Naive thymus-derived CD8-positive, alpha-beta T cell (primary cell): ENCODE measurements around the gene PLXNA4. TPM values are rescaled to one million over a fixed set of nuclear protein-coding genes. Genes with fewer than 3 reads are reported as not detected.

Experiments
- ATAC-seq, 2 donors: fragments of 150-1000 bp; cut with Tn5 transposase in 1 of 2; sonication (Bioruptor Pico), chemical (Tn5 transposase) in 1 of 2; 1 replicate in 1 of 2; 2 replicates in 1 of 2; pipeline ENCODE4 v1.10.0; 2021; ENCODE audit warnings: mild to moderate bottlenecking in 2 of 2, moderate library complexity in 2 of 2
- POLR2A ChIA-PET: fragments of 350-600 bp; sonication (Branson Sonifier 250); formaldehyde crosslinking; loops from one replicate; lab custom pipeline; 2021; ENCODE audit warnings: antibody characterized with exemption; lab: Charles Lee
- DNase-seq, 10 donors: peaks; one replicate each; pipeline versions ENCODE4 v3.0.0 to v3.0.0-alpha.2; 2020 to 2022
- H3K27ac Mint-ChIP-seq, 10 donors: one replicate each; pipeline ENCODE4 v1.8.0; 2020 to 2022; ENCODE audit warnings: mild to moderate bottlenecking in 10 of 10, mixed read lengths in 10 of 10, moderate library complexity in 4 of 10, inconsistent platforms in 1 of 10
- H3K27me3 Mint-ChIP-seq, 5 donors: one replicate each; pipeline ENCODE4 v1.8.0; 2021 to 2022; ENCODE audit warnings: mixed read lengths in 5 of 5
- H3K36me3 Mint-ChIP-seq, 3 donors: one replicate each; pipeline ENCODE4 v1.8.0; 2020 to 2022; ENCODE audit warnings: mixed read lengths in 3 of 3, mild to moderate bottlenecking in 2 of 3, inconsistent platforms in 1 of 3
- H3K4me1 Mint-ChIP-seq, 4 donors: one replicate each; pipeline ENCODE4 v1.8.0; 2021 to 2022; ENCODE audit warnings: mixed read lengths in 4 of 4
- H3K4me3 Mint-ChIP-seq, 10 donors: one replicate each; pipeline ENCODE4 v1.8.0; 2020 to 2022; ENCODE audit warnings: mild to moderate bottlenecking in 10 of 10, mixed read lengths in 10 of 10, moderate library complexity in 6 of 10, inconsistent platforms in 1 of 10
- H3K9me3 Mint-ChIP-seq, 9 donors: one replicate each; pipeline ENCODE4 v1.8.0; 2020 to 2022; ENCODE audit warnings: mixed read lengths in 9 of 9, mild to moderate bottlenecking in 3 of 9, inconsistent platforms in 1 of 9, moderate library complexity in 1 of 9
- polyA plus RNA-seq, 3 donors: library from polyadenylated mRNA; unstranded; fragments of 300-500 nt; fragmentation: Illumina TruSeq; gene quantifications; one replicate each; pipeline ENCODE4 v1.2.3, GENCODE V29; 2021
- total RNA-seq, 8 experiments: library from RNA in 2 of 8; stranded (reverse) in 2 of 8; gene quantifications; one replicate each; pipeline ENCODE4 v1.2.3 and lab custom pipeline; 2021 to 2026

The PLXNA4 gene
- total and polyA plus RNA-seq, 5 experiments from 2014 or later, result 0.05 to 1.2 (median 0.27) TPM

DNA sequence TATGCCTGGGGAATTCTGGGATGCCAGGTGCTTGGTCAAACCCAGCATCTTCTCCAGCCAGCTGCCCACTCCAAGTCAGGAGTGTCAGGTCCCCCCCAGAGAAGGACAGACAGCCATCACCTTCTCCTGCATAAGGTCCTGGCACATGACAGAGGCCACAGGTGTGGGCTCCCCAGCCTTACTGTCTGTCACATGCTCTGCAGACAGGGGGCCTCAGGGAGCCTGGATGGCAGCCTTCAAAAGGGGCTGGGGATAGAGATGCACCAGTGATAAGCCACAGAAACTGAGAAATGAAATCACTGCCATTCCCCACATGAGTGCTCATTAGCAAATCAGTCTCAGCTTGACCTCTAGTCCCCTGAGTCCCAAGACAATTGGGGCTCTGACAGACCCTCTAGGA, 72.9 kb downstream of the PLXNA4 start:
- Mint-ChIP-seq H3K36me3 (no peaks in the 10 kb centered on the region), H3K9me3 (no peaks in the 10 kb centered on the region), H3K4me1 (peaks cover 0 to 9% (median 4%) of the 10 kb centered on the region in 4 donors), H3K27me3 (no peaks in the 10 kb centered on the region), H3K4me3 (no peak overlapping the region), H3K27ac (no peak overlapping the region)
- ATAC-seq, result no peak
- POLR2A ChIA-PET, result no interaction called here
- DNase-seq, result no peak

DNA sequence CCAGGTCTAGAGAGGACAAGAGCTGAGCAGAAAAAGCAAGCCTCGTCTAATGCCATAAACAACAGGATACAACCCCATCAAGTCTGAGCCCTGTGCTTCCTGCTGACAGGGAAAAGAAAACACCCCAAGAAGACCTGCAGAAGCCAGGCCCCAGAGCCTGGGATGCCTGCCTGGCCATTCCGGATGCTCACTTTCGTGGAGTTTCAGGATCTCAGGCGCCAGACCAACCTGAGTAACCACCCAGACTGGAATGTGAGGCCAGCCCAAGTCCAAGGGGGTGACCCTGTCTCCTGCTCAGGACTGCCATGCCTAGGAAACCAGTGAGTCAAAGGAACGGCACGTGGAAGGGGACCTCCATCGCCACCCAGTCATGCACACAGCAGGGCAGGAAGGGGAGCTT, 74.3 kb downstream of the PLXNA4 start:
- H3K36me3 Mint-ChIP-seq, result no peaks in the 10 kb centered on the region
- H3K27ac Mint-ChIP-seq, result peak overlapping the region in 4 of 10 donors; percentile 6 to 64 (median 34)

DNA sequence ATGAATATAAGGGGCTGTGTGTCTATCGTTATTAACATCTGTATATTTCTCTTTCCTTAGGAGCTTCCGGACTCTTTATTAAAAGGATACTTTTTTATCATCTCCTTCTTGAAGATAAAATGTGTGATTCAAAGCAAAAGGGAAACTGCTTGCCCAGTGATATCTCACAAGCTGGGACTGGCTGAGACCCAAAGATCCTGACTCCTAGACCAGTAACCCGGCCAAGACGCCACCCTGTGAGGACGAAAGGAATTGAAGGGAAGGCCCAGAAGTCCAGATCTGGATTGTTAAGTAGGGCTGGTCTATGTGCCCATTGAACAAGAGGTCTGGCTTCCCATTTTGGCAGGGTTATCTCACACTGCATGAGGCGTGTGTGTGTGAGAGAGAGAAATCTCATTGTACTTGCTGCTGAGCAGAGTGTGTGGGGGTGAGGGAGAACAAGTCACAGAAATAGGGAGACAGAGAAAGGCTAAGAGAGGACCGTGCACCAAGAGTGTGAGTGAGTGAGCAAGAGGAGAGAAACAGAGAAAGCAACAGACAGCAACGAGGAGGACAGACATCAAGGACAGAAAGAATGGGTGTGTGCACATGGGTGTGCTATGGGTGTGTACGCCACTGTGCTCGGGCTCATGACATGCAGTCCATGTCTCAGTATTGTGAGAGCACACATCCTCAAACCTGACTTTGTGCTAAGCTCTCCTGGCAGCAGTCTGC, 75.4 kb downstream of the PLXNA4 start:
- Mint-ChIP-seq H3K4me3 (no peak overlapping the region), H3K27ac (peak overlapping the region in 2 of 10 donors; percentile 7 to 43), H3K4me1 (peaks cover 0 to 7% (median 1%) of the 10 kb centered on the region in 4 donors), H3K27me3 (no peaks in the 10 kb centered on the region), H3K9me3 (no peaks in the 10 kb centered on the region), H3K36me3 (no peaks in the 10 kb centered on the region)
- POLR2A ChIA-PET, result no interaction called here
- ATAC-seq (no peak), DNase-seq (peak in 1 of 10 donors; percentile 4)

More for the DNA sequence above, 74.3 kb downstream of the PLXNA4 start:
- DNase-seq, result peak in 1 of 10 donors; percentile 0
- Mint-ChIP-seq H3K9me3 (no peaks in the 10 kb centered on the region), H3K27me3 (no peaks in the 10 kb centered on the region), H3K4me3 (peak overlapping the region in 1 of 10 donors; percentile 6), H3K4me1 (peaks cover 0 to 7% (median 1%) of the 10 kb centered on the region in 4 donors)
- ATAC-seq, result no peak
- POLR2A ChIA-PET, result no interaction called here

DNA sequence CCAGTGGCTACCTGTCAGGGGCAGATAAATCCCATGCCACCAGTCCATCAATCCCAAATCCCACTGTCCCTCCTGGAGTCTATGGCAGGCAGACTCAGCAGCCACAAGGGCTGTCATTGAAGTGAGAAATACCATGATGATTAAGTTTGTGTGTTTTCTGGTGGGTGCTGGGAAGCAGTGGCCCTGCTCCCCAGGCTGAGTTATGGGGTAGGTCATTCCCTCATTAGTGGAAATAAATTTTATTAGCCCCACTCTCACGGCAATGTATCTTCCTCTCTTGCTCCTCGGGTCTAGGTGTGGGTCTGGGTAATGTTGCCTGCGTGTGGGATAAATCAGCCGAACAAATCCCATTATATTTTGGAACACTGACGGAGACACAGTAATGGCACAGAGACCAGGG, 76.8 kb downstream of the PLXNA4 start:
- ATAC-seq (no peak), DNase-seq (peak in 1 of 10 donors; percentile 0)
- peak overlapping the region in 1 of 10 donors; percentile 49 for H3K27ac Mint-ChIP-seq
- POLR2A ChIA-PET, result interaction anchor here (0.6 kb wide), 1 partner anchor 55 kb away, joined by 3 read pairs; no protein-coding TSS in a partner anchor
- H3K9me3 Mint-ChIP-seq, result no peaks in the 10 kb centered on the region
- no peaks in the 10 kb centered on the region for H3K27me3 Mint-ChIP-seq
- H3K4me3 Mint-ChIP-seq, result peak overlapping the region in 1 of 10 donors; percentile 34
- H3K4me1 Mint-ChIP-seq, result peaks cover 0 to 7% (median 1%) of the 10 kb centered on the region in 4 donors
- H3K36me3 Mint-ChIP-seq, result no peaks in the 10 kb centered on the region

DNA sequence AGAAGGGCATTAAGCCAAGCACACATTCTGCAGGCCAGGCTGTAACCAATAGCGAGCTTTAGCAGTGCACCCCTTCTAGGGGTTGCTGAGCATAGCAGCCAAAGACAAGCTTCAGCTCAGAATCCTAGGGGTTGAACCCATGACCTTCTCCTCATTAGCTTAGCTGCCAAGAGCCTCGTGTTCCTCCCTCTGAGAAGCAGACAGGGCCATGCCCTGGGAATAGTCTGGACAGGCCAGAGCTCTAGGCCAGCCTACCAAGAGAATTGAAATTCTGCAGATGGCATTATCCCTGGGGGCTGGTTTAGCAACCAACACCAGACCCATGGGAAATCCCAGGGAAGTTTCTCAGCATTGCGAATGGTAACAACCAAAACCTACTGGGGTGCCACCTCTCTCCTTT, 77.2 kb downstream of the PLXNA4 start:
- peak overlapping the region in 1 of 10 donors; percentile 34 for H3K4me3 Mint-ChIP-seq
- POLR2A ChIA-PET, result interaction anchor here (0.6 kb wide), 1 partner anchor 54 kb away, joined by 3 read pairs; no protein-coding TSS in a partner anchor
- no peaks in the 10 kb centered on the region for H3K9me3 Mint-ChIP-seq
- no peak for ATAC-seq
- H3K36me3 Mint-ChIP-seq, result no peaks in the 10 kb centered on the region
- peak in 1 of 10 donors; percentile 4 for DNase-seq
- peaks cover 0 to 7% (median 1%) of the 10 kb centered on the region in 4 donors for H3K4me1 Mint-ChIP-seq
- H3K27me3 Mint-ChIP-seq, result no peaks in the 10 kb centered on the region
- H3K27ac Mint-ChIP-seq, result peak overlapping the region in 2 of 10 donors; percentile 14 to 49

DNA sequence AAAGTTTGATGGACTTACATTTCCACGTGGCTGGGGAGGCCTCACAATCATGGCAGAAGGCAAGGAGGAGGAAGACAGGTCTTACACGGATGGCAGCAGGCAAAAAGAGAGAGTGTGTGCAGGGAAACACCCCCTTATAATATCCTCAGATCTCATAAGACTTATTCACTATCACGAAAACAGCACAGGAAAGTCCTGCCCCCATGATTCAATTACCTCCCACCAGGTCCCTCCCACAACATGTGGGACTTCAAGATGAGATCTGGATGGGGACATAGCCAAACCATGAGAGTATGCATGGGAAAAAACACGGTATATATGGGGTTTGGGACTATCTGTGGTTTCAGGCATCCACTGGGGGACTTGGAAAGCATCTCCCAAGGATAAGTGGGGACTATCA, 78.0 kb downstream of the PLXNA4 start:
- H3K36me3 Mint-ChIP-seq, result no peaks in the 10 kb centered on the region
- DNase-seq, result peak in 1 of 10 donors; percentile 1
- H3K9me3 Mint-ChIP-seq, result no peaks in the 10 kb centered on the region
- POLR2A ChIA-PET, result no interaction called here
- no peak overlapping the region for H3K27ac Mint-ChIP-seq
- ATAC-seq, result no peak
- H3K27me3 Mint-ChIP-seq, result no peaks in the 10 kb centered on the region
- peaks cover 0 to 9% (median 1%) of the 10 kb centered on the region in 4 donors for H3K4me1 Mint-ChIP-seq
- no peak overlapping the region for H3K4me3 Mint-ChIP-seq

DNA sequence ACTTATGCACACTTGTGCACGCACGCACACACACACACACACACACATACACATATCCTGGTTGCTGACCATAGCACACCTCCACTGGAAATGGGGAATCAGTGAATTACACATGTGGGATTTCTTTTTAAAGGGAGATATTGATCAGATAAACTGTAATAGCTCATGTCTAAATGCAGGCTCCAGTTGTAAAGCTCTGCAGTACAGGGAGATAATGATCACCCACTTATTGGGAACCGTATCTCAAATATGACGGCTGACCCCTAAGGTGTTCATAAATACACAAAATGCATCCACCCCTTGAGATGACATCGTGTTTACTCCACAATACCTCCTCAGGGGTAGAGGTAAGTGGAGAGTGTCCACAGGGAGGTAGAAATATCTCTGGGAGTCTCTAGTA, 79.2 kb downstream of the PLXNA4 start:
- Mint-ChIP-seq H3K27me3 (no peaks in the 10 kb centered on the region), H3K4me1 (peaks cover 0 to 15% (median 9%) of the 10 kb centered on the region in 4 donors), H3K36me3 (no peaks in the 10 kb centered on the region), H3K9me3 (no peaks in the 10 kb centered on the region), H3K27ac (no peak overlapping the region), H3K4me3 (no peak overlapping the region)
- DNase-seq, result peak in 1 of 10 donors; percentile 13
- POLR2A ChIA-PET, result no interaction called here
- ATAC-seq, result no peak

DNA sequence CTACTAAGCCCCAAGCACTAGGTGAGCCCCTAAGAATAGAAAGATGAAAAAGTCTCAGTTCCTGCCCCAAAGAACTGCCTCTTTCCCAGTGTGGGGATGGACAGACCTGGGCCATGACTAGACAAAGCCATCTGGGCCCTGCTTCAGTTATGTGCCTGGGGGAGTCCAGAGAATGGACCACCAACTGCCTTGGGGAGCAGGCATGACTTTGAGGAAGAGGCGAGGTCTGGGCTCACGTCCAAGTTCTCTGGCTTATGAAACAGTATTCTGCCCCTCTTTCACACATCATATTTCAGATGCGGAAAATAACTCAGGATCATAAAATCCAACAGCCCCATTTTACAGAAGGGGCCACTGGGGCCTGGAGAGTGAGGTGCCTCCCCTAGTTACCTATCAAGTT, 80.3 kb downstream of the PLXNA4 start:
- DNase-seq, result no peak
- POLR2A ChIA-PET, result no interaction called here
- no peak for ATAC-seq
- Mint-ChIP-seq H3K4me1 (peaks cover 6 to 13% (median 11%) of the 10 kb centered on the region in 4 donors), H3K27ac (peak overlapping the region in 1 of 10 donors; percentile 15), H3K27me3 (no peaks in the 10 kb centered on the region), H3K36me3 (no peaks in the 10 kb centered on the region), H3K4me3 (no peak overlapping the region), H3K9me3 (no peaks in the 10 kb centered on the region)

DNA sequence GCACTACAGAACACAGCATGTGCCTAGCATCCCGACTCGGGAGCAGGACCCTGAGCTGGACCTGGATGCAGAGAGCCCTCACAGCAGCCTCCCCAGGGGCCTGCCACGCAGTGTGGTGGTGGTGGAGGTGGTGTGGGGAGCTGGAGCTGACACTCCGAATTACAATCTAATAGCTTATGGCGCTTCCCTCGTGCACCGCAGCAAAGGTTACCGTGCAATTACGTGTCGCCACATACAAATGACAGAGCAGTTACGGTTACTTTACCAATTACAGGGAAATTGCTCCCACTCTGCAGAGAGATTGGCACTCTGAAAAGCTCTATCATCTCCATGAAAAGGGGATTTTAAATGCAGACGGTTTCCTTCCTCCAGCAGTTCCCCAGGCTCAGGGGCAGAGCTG, 81.8 kb downstream of the PLXNA4 start:
- Mint-ChIP-seq H3K27me3 (no peaks in the 10 kb centered on the region), H3K27ac (no peak overlapping the region), H3K36me3 (no peaks in the 10 kb centered on the region), H3K9me3 (no peaks in the 10 kb centered on the region), H3K4me1 (peaks cover 8 to 23% (median 15%) of the 10 kb centered on the region in 4 donors), H3K4me3 (no peak overlapping the region)
- POLR2A ChIA-PET, result no interaction called here
- ATAC-seq, result no peak
- DNase-seq, result no peak

DNA sequence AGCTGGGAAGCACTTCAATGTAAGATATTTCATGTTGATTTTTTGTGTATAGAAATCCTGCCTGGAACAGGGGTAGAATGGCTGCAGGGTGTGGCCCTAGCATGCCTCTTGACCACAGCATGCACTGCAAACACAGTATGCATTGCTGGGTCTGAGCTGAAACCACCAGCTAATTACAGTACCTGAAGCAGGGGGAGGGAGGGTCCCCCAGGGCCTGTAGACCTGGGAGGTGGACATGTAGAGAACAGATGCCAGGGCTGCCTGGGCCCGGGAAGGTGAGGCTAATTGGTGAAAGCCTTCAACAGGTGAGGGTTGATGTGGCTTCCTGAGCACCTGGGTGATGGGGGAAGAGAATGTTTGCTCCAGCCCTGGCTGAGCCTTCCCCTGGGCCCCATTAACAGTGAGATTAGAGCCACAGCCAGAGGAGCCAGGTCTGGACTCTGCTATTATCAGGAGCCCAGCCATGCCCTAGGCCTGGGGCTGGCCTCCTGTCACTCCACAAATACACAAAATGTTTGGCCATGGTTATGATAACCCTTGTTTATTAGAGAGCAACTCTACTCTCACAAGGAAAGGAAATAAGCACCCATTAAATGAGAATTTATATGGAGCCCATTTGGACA, 83.3 kb downstream of the PLXNA4 start:
- DNase-seq (no peak), ATAC-seq (no peak)
- H3K4me1 Mint-ChIP-seq, result peaks cover 20 to 35% (median 29%) of the 10 kb centered on the region in 4 donors
- POLR2A ChIA-PET, result no interaction called here
- H3K27me3 Mint-ChIP-seq, result no peaks in the 10 kb centered on the region
- H3K9me3 Mint-ChIP-seq, result no peaks in the 10 kb centered on the region
- no peak overlapping the region for H3K4me3 Mint-ChIP-seq
- H3K27ac Mint-ChIP-seq, result peak overlapping the region in 2 of 10 donors; percentile 22 to 25
- H3K36me3 Mint-ChIP-seq, result no peaks in the 10 kb centered on the region

DNA sequence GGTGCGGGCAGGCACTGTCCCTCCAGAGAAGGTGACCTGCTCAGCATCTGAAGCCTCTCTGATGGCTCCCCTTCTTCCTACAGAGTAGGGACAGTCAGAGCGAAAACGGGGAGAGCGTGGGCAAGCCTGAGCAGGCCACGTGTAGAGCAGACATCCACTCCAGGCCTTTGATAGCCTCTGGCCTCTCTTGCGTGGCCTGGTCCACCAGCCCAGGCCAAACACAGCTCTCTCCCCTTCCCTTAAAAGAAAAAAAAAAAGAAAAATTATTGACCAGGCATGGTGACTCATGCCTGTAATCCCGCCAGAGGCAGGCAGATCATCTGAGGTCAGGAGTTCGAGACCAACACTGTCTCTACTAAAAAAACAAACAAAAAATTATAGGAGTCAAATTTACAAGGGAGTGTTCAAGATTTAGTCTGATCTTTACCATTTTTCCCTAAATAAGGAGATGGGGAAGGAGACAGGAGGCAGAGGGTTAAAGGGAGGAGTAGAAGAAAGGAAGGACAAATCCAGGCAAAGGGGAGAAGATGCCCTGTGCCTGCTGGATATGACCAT, 84.8 kb downstream of the PLXNA4 start:
- H3K9me3 Mint-ChIP-seq, result no peaks in the 10 kb centered on the region
- POLR2A ChIA-PET, result no interaction called here
- ATAC-seq (no peak), DNase-seq (no peak)
- H3K27me3 Mint-ChIP-seq, result no peaks in the 10 kb centered on the region
- peak overlapping the region in 1 of 10 donors; percentile 42 for H3K4me3 Mint-ChIP-seq
- H3K36me3 Mint-ChIP-seq, result no peaks in the 10 kb centered on the region
- peaks cover 28 to 50% (median 42%) of the 10 kb centered on the region in 4 donors for H3K4me1 Mint-ChIP-seq
- H3K27ac Mint-ChIP-seq, result peak overlapping the region in 3 of 10 donors; percentile 61 to 75 (median 75)

DNA sequence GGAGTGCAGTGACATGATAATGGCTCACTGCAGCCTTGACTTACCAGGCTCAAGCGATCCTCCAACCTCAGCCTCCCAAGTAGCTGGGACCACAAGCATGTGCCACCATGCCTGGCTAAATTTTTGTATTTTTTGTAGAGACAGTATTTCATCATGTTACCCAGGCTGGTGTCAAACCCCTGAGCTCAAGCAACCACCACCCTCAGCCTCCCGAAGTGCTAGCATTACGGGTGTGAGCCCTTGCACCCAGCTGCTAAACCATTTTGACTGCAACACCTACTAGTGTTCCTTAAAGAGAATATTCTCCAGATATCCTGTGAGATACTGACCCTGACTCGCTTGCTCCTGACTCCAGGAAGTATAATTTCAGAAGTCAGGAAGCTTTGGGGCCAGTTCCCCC, 85.8 kb downstream of the PLXNA4 start:
- Mint-ChIP-seq H3K4me3 (peak overlapping the region in 1 of 10 donors; percentile 47), H3K27me3 (no peaks in the 10 kb centered on the region), H3K27ac (peak overlapping the region in 2 of 10 donors; percentile 61 to 71), H3K36me3 (no peaks in the 10 kb centered on the region), H3K9me3 (no peaks in the 10 kb centered on the region), H3K4me1 (peaks cover 32 to 60% (median 52%) of the 10 kb centered on the region in 4 donors)
- no peak for ATAC-seq
- DNase-seq, result no peak
- POLR2A ChIA-PET, result no interaction called here
